Kidney (tissue), 14 donors: ENCODE measurements around the gene C1QTNF1. TPM values are rescaled to one million over a fixed set of nuclear protein-coding genes. Genes with fewer than 3 reads are reported as not detected.

Experiments used
- DNase-seq, 5 donors: peaks; one replicate each; pipeline ENCODE4 v3.0.0-alpha.2; 2013 to 2020
- FAIRE-seq: peaks from 2 replicates; lab custom pipeline; 2012; peaks lifted over from hg19 to GRCh38; lab: Jason Lieb, UNC
- H3K27ac ChIP-seq, 2 donors: one replicate each; pipeline ENCODE4 v1.7.0; 2013; ENCODE audit warnings: low read depth in 2 of 2, low read length in 2 of 2, inconsistent platforms in 1 of 2
- H3K27me3 ChIP-seq: one replicate; pipeline ENCODE4 v1.7.1; 2013; ENCODE audit warnings: low read length, inconsistent platforms; ENCODE audit not compliant: control insufficient read depth, insufficient read depth
- H3K36me3 ChIP-seq, 3 donors: one replicate each; pipeline versions ENCODE4 v1.7.0 to v1.7.1; 2013; ENCODE audit warnings: low read length in 3 of 3, control low read depth in 1 of 3, inconsistent platforms in 1 of 3; ENCODE audit not compliant: insufficient read depth in 3 of 3, control insufficient read depth in 2 of 3
- H3K4me1 ChIP-seq, 3 donors: one replicate each; pipeline versions ENCODE4 v1.7.0 to v1.7.1; 2013; ENCODE audit warnings: low read length in 3 of 3, inconsistent platforms in 1 of 3, low read depth in 1 of 3; ENCODE audit not compliant: control insufficient read depth in 2 of 3, insufficient read depth in 2 of 3
- H3K4me3 ChIP-seq, 3 donors: one replicate each; pipeline versions ENCODE4 v1.7.0 to v1.8.1; 2013; ENCODE audit warnings: low read length in 3 of 3, control low read depth in 1 of 3, inconsistent platforms in 1 of 3
- H3K9ac ChIP-seq, 3 donors: one replicate each; pipeline versions ENCODE4 v1.7.0 to v1.7.1; 2013; ENCODE audit warnings: low read length in 3 of 3, control low read depth in 1 of 3, inconsistent platforms in 1 of 3
- H3K9me3 ChIP-seq, 3 donors: one replicate each; pipeline versions ENCODE4 v1.7.0 to v1.7.1; 2013; ENCODE audit warnings: low read length in 3 of 3, control low read depth in 1 of 3, inconsistent platforms in 1 of 3; ENCODE audit not compliant: control insufficient read depth in 2 of 3, insufficient read depth in 1 of 3
- CTCF ChIP-seq: IDR thresholded peaks from 3 replicates; pipeline ENCODE4 v1.5.1; 2012; ENCODE audit warnings: mild to moderate bottlenecking, moderate library complexity, borderline replicate concordance; ENCODE audit not compliant: insufficient read depth; ENCODE audit errors: extremely low read depth
- intact Hi-C: fragments of 100-400 bp; cut with DNase I; formaldehyde crosslinking; loops from one replicate; pipeline ENCODE4 v1.11.1; 2022
- polyA plus RNA-seq: library from polyadenylated mRNA; stranded (reverse); fragments of 350-450 nt; fragmentation: Illumina TruSeq; extraction: RNeasy Lipid Tissue Mini Kit (QIAGEN cat#74804); gene quantifications from one replicate; pipeline ENCODE4 v1.2.3, GENCODE V29; 2014; ENCODE audit warnings: low read depth, low replicate concordance; ENCODE audit not compliant: insufficient read depth
- total RNA-seq: library from RNA; stranded (reverse); fragmentation: NEBNext Ultra II Directional; extraction: Animal tissue kit (Norgen Biotek cat#: 25700); gene quantifications from one replicate; pipeline ENCODE4 v1.2.1, GENCODE V29; 2021
- donor health status: control.
- donor health status: control.
- donor health status: control.
- donor health status: control.
- donor health status: control.
- donor health status: DM: yes; HTN: yes; CAD: no.
- donor health status: Normal renal cell carcinoma (clear cell type).

C1QTNF1 gene
- total and polyA plus RNA-seq, 2 donors from 2014 or later: 18.0 to 65.2 TPM

DNA sequence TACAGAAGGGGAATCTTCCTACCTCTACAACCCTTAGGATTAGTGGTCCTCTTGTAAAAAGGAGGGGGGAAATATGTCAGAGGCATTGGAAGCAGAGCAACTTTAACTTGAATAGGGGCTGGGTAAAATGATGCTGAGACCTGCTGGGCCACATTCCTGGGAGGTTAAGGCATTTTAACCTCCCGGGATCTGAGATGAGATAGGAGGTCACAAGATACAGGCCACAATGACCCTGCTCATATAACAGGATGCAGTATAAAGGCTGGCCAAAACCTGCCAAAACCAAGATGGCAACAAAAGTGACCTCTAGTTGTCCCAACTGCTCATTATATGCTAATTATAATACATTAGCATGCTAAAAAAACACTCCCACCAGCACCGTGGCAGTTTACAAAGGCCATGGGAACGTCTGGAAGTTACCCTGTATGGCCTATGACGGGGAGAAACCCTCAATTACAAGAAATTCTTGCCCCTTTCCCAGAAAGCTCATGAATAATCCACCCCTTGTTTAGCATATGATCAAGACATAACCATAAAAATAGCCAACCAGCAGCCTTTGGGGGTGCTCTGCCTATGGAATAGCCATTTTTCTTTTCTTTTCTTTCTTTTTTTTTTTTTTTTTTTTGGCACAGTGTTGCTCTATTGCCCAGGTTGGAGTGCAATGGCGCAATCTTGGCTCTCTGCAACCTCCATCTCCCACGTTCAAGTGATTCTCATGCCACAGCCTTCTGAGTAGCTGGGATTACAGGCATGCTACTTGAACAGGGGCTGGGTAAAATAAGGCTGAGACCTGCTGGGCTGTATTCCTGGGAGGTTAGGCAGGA, 6.2 kb upstream of the C1QTNF1 start:
- Histone ChIP-seq H3K36me3 (no peaks in the 10 kb centered on the region), H3K27ac (no peak overlapping the region), H3K9me3 (no peaks in the 10 kb centered on the region), H3K4me1 (peaks cover 0 to 14% (median 4%) of the 10 kb centered on the region in 3 donors), H3K9ac (no peak overlapping the region), H3K27me3 (no peaks in the 10 kb centered on the region), H3K4me3 (no peak overlapping the region)
- DNase-seq (no peak), FAIRE-seq (no peak)
- TF ChIP-seq CTCF: no peak
- intact Hi-C loops: no loop called here

- no peaks in the 10 kb centered on the region for H3K36me3 ChIP-seq
- H3K9ac ChIP-seq: no peak overlapping the region
- DNase-seq: no peak
- no peak overlapping the region for H3K27ac ChIP-seq
- TF ChIP-seq CTCF: no peak
- H3K4me1 ChIP-seq: peaks cover 0 to 15% (median 4%) of the 10 kb centered on the region in 3 donors
- H3K27me3 ChIP-seq: no peaks in the 10 kb centered on the region
- no peak for FAIRE-seq
- no peak overlapping the region for H3K4me3 ChIP-seq
- H3K9me3 ChIP-seq: no peaks in the 10 kb centered on the region
- intact Hi-C loops: no loop called here
Measured at GRCh38 chr17:79018370-79018695, 5.6 kb upstream of the C1QTNF1 start.

DNA sequence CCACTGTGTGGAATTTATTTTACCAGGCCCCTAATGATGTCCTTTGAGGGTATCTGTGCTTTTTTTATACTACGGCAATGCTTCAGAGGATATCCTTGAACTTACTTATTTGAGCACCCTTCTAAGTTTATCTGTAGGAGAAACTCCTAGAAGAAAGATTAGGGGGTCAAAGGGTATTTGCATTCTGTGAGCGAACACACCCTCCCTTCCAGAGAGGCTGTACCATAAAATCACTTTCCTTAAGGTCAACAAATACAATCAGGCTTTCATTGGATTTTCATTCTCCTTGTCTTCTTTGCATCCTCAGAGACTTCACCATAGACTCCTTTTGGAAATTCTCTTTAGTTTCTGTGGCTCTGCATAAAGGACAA, 4.7 kb upstream of the C1QTNF1 start:
- no peak for TF ChIP-seq CTCF
- intact Hi-C loops: no loop called here
- FAIRE-seq: no peak

More for the DNA sequence above, 4.7 kb upstream of the C1QTNF1 start:
- no peak overlapping the region for H3K27ac ChIP-seq
- no peaks in the 10 kb centered on the region for H3K27me3 ChIP-seq
- peaks cover 0 to 20% (median 4%) of the 10 kb centered on the region in 3 donors for H3K4me1 ChIP-seq
- no peak overlapping the region for H3K9ac ChIP-seq
- no peaks in the 10 kb centered on the region for H3K36me3 ChIP-seq
- no peaks in the 10 kb centered on the region for H3K9me3 ChIP-seq
- H3K4me3 ChIP-seq: no peak overlapping the region
- no peak for DNase-seq
